ENCODE results near the gene SLC2A4RG. TPM values are rescaled to one million over a fixed set of nuclear protein-coding genes. Genes with fewer than 3 reads are reported as not detected.

Gene SLC2A4RG
- total RNA-seq, 1 donor from 2014 or later: 65.6 TPM

GRCh38 chr20:63709149-63709527, 30.4 kb upstream of the SLC2A4RG start:
- Histone ChIP-seq H3K9ac (ENCODE audit: low read length) (peak overlapping the region; percentile 79), H3K4me1 (ENCODE audit: insufficient read depth, low read length) (peaks cover 17% of the 10 kb centered on the region), H3K4me3 (ENCODE audit: insufficient read depth, low read depth, low read length) (no peak overlapping the region), H3K27ac (ENCODE audit: low read depth, low read length) (no peak overlapping the region), H3K27me3 (ENCODE audit: insufficient read depth, low read length) (no peaks in the 10 kb centered on the region), H2AFZ (ENCODE audit: low read depth, low read length) (no peak overlapping the region), H3K36me3 (ENCODE audit: insufficient read depth, low read length) (peaks cover 25% of the 10 kb centered on the region), H3K9me3 (ENCODE audit: insufficient read depth, low read depth, low read length) (no peaks in the 10 kb centered on the region), H3K79me2 (ENCODE audit: insufficient read depth, low read length) (peaks cover 96% of the 10 kb centered on the region), H3K4me2 (ENCODE audit: low read length) (peak overlapping the region; percentile 89), H4K20me1 (ENCODE audit: insufficient read depth, low read length) (peaks cover 59% of the 10 kb centered on the region)
- Mint-ChIP-seq H3K9me3 (ENCODE audit: unreplicated experiment) (peaks cover 7% of the 10 kb centered on the region), H3K27me3 (ENCODE audit: low read depth, unreplicated experiment) (no peaks in the 10 kb centered on the region), H3K27ac (ENCODE audit: unreplicated experiment) (no peak overlapping the region), H3K4me3 (ENCODE audit: unreplicated experiment) (peak overlapping the region; percentile 82), H3K4me1 (ENCODE audit: low read depth, unreplicated experiment) (peaks cover 12% of the 10 kb centered on the region), H3K36me3 (ENCODE audit: low read depth, unreplicated experiment) (peaks cover 20% of the 10 kb centered on the region)
- FAIRE-seq (no peak), DNase-seq (ENCODE audit: low read depth) (no peak)
- TF ChIP-seq CTCF (IDR thresholded peaks at IDR 0.05; ENCODE audit: insufficient read depth, low read depth, low read length) (no peak), EZH2 (IDR thresholded peaks at IDR 0.05; ENCODE audit: insufficient read depth, low read length) (no peak)

GRCh38 chr20:63711085-63711645, 28.4 kb upstream of the SLC2A4RG start:
- H3K79me2 ChIP-seq (ENCODE audit: insufficient read depth, low read length): peaks cover 97% of the 10 kb centered on the region
- TF ChIP-seq CTCF (IDR thresholded peaks at IDR 0.05; ENCODE audit: insufficient read depth, low read depth, low read length) (no peak), EZH2 (IDR thresholded peaks at IDR 0.05; ENCODE audit: insufficient read depth, low read length) (no peak)
- H3K9me3 ChIP-seq (ENCODE audit: insufficient read depth, low read depth, low read length): peaks cover 4% of the 10 kb centered on the region
- FAIRE-seq (no peak), DNase-seq (ENCODE audit: low read depth) (no peak)
- no peak overlapping the region for H3K27ac ChIP-seq (ENCODE audit: low read depth, low read length)
- Mint-ChIP-seq H3K9me3 (ENCODE audit: unreplicated experiment) (peaks cover 13% of the 10 kb centered on the region), H3K4me1 (ENCODE audit: low read depth, unreplicated experiment) (peaks cover 10% of the 10 kb centered on the region), H3K4me3 (ENCODE audit: unreplicated experiment) (peak overlapping the region; percentile 16), H3K27me3 (ENCODE audit: low read depth, unreplicated experiment) (no peaks in the 10 kb centered on the region), H3K36me3 (ENCODE audit: low read depth, unreplicated experiment) (peaks cover 21% of the 10 kb centered on the region), H3K27ac (ENCODE audit: unreplicated experiment) (no peak overlapping the region)
- H3K4me2 ChIP-seq (ENCODE audit: low read length): no peak overlapping the region
- H3K27me3 ChIP-seq (ENCODE audit: insufficient read depth, low read length): no peaks in the 10 kb centered on the region
- no peak overlapping the region for H3K4me3 ChIP-seq (ENCODE audit: insufficient read depth, low read depth, low read length)
- H3K36me3 ChIP-seq (ENCODE audit: insufficient read depth, low read length): peaks cover 21% of the 10 kb centered on the region
- no peak overlapping the region for H3K9ac ChIP-seq (ENCODE audit: low read length)
- no peak overlapping the region for H2AFZ ChIP-seq (ENCODE audit: low read depth, low read length)
- H4K20me1 ChIP-seq (ENCODE audit: insufficient read depth, low read length): peaks cover 61% of the 10 kb centered on the region
- peaks cover 15% of the 10 kb centered on the region for H3K4me1 ChIP-seq (ENCODE audit: insufficient read depth, low read length)

DNA sequence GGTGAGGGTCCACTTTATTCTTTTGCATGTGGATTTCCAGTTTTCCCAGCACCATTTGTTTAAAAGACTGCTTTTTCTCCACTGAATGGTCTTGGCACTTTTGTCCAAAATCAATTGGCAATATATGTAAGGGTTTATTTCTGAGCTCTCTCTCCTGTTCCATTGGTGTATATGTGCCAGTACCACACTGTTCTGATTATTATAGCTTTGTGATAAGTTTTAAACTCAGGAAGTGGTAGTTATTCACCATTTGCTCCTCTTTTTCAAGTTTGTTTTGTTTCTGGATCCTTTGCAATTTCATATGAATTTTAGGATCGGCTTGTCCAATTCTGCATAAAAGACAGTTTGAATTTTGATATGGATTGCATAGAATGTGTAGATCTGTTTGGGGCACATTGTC, 27.4 kb upstream of the SLC2A4RG start:
- Mint-ChIP-seq H3K4me1 (ENCODE audit: low read depth, unreplicated experiment) (peaks cover 5% of the 10 kb centered on the region), H3K36me3 (ENCODE audit: low read depth, unreplicated experiment) (peaks cover 25% of the 10 kb centered on the region), H3K9me3 (ENCODE audit: unreplicated experiment) (peaks cover 13% of the 10 kb centered on the region), H3K27me3 (ENCODE audit: low read depth, unreplicated experiment) (no peaks in the 10 kb centered on the region), H3K27ac (ENCODE audit: unreplicated experiment) (no peak overlapping the region), H3K4me3 (ENCODE audit: unreplicated experiment) (no peak overlapping the region)
- Histone ChIP-seq H3K4me1 (ENCODE audit: insufficient read depth, low read length) (peaks cover 7% of the 10 kb centered on the region), H3K4me2 (ENCODE audit: low read length) (no peak overlapping the region), H3K9me3 (ENCODE audit: insufficient read depth, low read depth, low read length) (peaks cover 4% of the 10 kb centered on the region), H3K27ac (ENCODE audit: low read depth, low read length) (no peak overlapping the region), H3K79me2 (ENCODE audit: insufficient read depth, low read length) (peaks cover 97% of the 10 kb centered on the region), H3K27me3 (ENCODE audit: insufficient read depth, low read length) (no peaks in the 10 kb centered on the region), H2AFZ (ENCODE audit: low read depth, low read length) (no peak overlapping the region), H3K36me3 (ENCODE audit: insufficient read depth, low read length) (peaks cover 22% of the 10 kb centered on the region), H4K20me1 (ENCODE audit: insufficient read depth, low read length) (peaks cover 55% of the 10 kb centered on the region), H3K9ac (ENCODE audit: low read length) (no peak overlapping the region), H3K4me3 (ENCODE audit: insufficient read depth, low read depth, low read length) (no peak overlapping the region)
- no peak for DNase-seq (ENCODE audit: low read depth)
- FAIRE-seq: no peak
- no peak for TF ChIP-seq EZH2 (IDR thresholded peaks at IDR 0.05; ENCODE audit: insufficient read depth, low read length)
- no peak for TF ChIP-seq CTCF (IDR thresholded peaks at IDR 0.05; ENCODE audit: insufficient read depth, low read depth, low read length)
